Activated naive CD8-positive, alpha-beta T cell treated with anti-CD3 and anti-CD28 coated beads, Interleukin-2, amount 50 U/mL, for 16 hours (primary cell): ENCODE results near the gene P3H2.
"Not testable (repeated sequence)": the region's sequence is repeated elsewhere in the genome, so short reads cannot be mapped to it uniquely, and the experiment has no call there.

Source experiments
- DNase-seq: peaks from one replicate; pipeline ENCODE4 v3.0.0-alpha.2; 2020; ENCODE audit warnings: low read depth, low spot score

P3H2 gene

DNA sequence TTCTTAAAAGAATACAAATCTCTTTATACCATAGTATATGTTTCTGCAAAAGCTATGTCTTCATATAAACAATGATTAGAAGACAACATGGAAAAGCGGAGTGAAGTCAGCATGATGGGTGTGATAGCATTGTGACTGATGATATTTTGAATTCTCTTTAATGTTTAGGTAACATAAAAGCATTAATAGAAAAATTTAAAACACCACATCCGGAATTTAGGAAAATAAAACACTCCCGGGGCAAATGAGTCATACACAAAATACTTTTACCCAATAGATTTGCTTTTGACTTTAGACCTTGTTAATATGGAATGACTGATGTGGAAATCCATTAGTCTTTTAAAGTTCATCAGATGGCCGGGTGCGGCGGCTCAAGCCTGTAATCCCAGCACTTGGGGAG, 134.7 kb downstream of the P3H2 start:
- no peak for DNase-seq

DNA sequence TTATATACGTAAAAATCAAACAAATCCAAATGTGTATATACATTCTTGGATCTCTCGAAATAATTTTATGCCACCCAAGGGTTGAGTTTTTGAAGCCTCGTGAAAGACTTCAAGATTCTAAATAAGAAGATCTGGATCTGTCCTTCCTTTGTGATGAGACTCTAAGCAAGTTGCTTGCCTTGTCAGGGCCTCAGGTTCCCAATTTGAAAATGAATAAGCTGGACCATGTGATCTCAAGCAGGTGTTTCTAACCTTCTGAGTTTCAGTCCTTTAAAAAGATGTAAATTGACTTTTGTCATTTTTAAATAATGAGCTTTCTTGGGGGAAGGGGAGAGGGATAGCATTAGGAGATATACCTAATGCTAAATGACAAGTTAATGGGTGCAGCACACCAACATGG, 137.1 kb downstream of the P3H2 start:
- no peak for DNase-seq

DNA sequence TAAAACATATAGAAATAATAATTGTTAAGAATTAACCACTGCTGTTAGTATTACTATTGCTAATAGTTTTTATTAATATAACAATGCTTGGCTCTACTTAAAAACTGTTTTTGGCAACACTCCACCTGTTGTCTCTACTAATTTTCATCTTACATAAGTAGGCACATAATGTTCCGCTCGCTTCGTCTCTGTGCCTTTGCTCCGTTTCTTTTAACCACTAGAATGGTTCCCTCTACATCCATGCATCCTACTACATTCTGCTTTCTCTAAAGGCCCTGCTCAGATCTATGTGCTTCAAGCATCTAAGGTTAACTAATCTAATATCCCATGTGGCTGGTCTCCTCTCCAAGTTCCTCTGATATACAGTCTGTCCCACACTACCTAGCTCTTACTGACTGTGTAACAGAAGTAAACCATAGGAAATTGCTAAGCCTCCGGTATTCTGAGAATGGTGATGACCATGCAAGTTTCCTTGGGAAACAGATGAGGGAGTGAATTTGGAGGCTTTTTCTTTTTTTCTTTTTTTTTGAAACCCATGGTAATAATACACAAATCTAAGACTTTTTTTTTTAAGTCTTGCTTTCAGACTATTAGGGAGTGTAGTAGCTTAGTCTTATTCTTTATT, 138.3 kb downstream of the P3H2 start:
- no peak for DNase-seq

DNA sequence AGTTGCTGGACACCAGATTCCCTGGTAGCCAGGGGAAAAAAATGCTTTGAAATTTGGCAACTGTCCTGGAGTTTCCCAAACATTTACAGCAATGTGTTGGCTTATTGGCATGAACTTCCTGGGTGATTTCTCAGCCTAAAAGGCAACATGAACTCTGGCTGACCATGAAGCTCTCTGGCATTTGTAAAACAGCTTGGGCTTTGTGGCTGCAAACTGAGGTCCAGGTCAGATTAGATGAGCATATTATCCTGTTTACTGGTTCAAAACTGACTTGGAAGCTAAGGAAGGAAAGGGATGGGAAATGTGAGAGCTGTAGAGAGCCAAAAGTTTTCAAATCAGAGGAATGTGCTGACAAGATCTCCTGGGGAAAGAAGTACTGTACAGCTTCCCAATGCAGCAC, 139.0 kb downstream of the P3H2 start:
- DNase-seq: no peak

DNA sequence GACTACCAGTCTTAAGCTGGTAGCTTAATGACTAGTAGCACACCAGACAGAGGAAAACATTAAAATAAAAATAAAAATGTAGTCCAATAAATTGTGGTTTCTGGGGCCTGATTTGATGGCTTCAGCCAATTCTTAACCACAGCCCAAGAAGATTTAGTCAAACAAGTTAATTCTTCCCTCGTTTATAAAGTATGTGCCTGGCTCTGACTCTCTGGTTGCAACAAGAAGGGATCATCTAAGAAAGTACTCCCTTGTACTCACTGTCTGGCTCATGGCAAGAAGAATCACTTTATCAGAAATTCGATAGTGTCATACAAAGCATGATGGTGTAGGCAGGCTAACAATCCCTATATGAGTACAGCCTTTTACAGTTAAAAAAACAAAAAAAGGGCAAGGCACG, 141.9 kb downstream of the P3H2 start:
- DNase-seq: no peak

DNA sequence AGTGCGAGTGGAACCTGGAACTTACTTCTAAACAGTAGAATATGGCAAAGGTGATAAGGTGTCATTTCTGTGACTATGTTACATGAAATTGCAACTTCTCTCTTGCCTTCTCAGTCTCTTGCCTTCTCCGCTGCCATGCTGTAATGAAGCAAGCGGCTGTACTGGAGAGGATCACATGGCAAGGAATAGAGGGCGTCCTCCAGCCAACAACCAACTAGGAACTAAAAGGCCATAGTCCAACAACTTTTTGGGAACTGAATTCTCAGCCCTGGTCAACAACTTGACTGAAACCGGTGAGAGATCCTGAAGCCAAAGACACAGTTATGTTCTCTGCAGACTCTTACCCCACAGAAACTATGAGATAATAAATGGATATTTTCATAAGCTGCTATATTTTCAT, 143.5 kb downstream of the P3H2 start:
- no peak for DNase-seq

DNA sequence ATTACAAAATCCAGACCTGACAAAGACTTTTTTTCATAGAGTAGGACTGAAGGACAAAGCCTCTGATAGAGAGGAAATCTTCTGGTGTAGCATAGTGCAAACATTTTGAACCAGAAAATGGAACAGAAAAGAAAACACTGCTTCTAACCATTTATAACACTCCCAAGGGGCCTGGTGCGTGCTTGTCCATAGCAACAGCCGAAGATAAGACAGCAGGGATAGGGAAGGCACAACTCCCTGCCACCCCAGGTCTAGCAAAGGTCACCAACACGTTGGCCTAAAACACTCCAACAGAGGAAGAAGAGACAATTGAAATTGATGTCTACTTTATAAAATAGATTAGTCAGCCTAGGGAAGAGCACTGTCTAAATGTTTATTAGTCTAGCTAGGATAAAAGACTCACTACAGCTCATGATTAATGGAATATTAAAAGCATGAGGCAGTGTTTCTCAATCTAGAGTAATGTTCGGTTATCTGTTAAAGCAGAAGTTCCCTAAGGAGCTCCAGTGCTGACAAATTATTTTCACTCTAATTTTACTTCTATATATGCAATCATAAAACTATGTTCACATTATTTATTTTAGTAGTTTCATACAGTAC, 145.2 kb downstream of the P3H2 start:
- DNase-seq: no peak

DNA sequence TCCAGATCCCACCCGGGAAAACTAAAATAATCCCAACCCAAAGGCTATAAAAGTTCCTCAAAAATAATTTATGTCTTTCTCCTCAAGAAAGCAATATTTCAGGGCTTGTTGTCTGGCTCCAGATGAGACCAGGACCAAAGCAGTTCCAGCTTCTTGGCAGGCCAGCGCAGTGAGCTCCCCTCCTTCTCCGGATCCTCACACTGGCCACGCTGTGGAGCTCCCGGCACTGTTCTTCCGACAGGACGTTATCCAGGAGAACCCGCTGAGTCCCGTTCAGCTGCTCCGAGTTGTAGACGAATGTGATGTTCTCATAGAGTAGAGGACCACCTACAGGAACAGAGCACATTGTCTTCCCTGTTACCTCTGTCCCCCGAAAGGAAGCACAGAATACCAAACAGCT, 146.3 kb downstream of the P3H2 start:
- no peak for DNase-seq

DNA sequence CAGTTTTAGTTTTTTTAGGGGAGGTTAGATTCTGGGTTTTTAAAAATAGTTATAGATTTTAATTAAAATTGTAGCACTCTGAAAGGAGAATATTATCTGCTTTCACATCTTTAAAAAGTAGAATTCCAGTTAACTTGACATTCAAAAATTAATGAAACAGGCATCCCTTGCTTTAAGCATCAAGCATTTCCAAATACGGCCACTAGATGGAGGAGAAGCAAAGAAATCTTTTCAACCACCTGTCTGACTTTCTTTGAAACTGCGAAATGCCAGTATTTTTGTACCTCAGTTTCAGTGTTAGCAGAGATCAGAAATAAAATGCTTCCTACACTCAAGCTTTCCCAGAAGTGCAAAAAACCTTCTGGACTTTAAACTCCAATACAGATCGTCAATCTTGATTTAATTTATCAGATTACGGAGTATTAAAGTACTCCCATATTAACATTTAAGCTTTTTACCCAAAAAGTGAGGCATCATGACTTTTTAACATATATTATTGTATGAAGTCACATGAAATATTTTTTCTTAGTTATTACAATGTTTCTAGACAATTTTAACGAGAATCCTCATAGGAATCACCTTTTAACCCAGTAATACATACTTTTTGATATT, 153.3 kb downstream of the P3H2 start:
- DNase-seq: no peak

DNA sequence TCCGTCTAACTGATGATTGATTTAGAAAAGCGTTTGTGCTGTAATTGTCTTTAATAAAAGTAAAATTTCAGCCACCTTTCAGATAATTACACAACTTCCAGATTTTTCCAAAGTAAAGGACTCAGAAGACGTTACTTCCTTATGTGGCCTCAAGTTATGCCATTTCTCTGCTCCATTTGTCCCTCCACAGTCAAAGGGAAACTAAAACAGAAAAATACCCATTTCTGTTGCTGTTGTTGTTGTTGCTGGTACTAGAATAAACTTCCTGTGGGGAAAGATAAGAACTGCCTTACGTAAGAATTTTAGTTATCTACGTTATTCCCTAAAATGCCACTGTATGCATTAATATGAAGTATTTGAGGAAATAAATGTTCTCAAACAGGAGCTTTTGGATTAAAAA, 153.9 kb downstream of the P3H2 start:
- DNase-seq: no peak

DNA sequence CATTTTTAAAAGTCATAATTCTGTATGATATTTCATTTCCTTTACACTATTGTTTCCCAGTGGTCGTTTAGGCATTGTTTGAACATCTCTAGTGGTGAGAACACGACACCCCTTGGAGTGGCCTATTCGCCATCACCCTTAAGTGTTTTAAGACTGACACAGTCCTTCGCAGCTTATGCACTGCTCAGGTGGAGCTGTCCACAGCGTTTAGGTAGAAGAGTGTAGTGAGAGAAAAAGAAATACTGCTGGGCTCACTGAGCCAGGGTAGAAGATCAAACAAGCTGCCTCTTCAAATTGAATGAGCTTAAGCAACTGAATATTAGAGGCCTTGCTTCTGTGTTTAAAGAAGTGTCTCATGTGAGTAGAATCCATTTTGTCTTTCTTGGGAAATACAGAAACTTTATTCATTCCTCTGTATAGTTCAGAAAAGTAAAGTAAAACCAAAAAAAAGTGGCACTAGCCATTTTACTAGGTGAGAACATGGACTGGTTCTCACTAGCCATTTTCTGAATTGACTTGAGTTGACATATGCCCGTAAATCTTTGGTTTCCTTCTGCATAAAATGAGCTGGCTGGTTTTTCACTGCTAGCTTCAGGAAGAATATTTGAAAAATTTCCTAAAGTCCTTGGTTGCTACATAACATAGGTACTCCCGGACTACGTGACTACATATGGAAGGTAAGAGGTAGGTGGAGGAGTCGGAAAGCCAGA, 155.9 kb downstream of the P3H2 start:
- no peak for DNase-seq

DNA sequence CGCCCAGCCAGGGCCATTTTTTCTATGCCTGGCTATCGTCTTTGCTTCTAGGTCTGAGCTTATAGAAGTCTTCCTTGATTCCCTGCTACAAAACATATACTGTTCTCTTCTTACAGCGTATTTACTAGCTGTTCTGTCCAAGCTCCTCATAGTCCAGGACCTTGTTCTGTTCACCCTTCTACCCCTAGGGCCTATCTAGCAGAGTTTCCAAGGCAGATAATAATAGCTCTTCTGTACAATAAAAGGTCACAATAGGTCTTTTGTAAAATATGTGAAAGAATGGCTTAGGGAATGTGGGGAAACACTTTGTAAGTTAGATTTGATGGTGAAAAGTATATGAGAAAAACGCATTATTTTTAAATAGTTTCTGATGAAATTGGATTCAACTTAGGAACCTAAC, 158.2 kb downstream of the P3H2 start:
- DNase-seq: no peak

DNA sequence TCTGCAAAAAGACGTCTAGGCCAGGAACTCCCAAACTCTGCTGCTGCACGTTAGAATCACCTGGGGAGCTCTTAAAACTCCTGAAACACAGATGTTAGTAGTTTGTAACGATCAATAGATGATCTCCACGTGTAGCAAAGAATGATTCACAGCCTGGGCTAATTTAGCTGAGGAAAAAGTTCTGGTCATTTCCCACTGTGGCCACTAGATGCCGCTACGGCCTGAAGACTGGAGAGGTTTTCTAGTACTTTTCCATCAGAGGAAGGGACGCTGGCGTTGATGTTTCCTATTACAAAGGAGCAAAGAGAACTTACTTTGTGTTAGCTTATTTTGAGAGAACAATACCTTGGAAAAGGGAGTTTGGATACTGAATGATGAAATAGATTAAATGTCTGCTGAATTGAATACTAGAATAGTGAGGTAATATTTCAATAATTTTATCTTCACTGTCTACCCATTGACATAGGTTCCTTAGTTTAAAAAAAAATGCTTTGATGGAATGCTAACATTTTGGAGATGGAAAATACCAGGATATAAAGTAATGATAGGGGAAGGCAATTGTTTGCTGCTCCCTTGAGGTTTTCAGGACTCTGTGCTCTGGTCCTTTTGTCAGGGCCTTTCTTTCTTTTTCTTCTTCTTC, 159.1 kb downstream of the P3H2 start:
- peak; percentile 35 for DNase-seq

DNA sequence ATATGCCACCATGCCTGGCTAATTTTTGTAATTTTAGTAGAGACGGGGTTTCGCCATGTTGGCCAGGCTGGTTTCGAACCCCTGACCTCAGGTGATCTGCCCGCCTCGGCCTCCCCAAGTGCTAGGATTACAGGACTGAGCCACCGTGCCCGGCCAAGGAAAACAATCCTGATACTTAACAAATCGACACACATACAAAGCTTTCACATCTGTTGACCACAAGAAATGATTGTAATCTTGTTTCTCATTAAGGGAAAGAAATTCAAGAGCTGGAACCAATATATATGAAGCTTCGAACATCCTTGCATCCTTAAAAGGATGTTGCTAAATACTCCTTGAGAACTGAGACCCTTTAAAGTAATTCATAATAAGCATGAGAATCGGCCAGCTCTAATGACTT, 159.6 kb downstream of the P3H2 start:
- not testable (repeated sequence) for DNase-seq

DNA sequence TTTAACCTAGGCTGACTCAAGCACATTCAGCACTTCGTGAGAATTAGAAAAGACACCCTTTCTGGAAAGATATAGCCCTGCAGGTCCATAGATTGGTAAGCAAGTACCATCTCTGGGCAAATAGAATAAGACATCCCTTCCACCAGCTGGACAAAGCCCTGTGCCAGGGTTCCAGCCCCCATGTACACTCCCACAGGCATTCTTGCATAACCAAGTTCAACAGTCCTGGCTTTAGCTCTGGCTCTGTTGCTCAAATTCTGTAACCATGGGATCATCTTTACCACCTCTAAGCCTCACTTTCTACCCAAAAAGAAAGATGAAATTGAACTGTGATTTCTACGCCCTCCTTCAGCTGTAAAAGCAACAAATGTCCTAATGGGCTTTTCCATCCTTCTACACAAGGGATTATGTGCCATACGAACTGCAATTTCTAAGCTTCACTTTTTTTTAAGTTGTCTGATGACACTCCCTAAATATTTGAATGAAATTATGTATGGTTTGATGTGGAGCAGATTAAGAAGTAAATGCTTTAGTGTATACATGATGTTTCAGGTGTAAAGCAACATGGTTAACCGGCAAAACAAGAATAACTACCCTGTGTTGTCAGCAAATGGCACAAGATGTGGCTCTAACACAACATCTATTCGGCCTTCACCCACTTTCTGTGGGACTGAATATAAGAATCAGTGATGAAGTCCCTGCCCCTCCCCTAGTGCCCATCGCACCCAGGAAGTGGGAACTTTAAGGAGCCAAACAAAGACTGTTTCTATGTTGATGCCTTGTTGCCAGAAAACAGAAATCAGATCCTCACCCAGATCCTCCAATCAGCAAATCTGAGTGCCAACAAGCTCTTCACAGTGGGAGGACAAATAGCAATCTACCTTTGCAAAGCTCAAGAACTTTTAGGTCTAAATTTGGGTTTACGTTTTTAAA, 165.7 kb downstream of the P3H2 start:
- no peak for DNase-seq

DNA sequence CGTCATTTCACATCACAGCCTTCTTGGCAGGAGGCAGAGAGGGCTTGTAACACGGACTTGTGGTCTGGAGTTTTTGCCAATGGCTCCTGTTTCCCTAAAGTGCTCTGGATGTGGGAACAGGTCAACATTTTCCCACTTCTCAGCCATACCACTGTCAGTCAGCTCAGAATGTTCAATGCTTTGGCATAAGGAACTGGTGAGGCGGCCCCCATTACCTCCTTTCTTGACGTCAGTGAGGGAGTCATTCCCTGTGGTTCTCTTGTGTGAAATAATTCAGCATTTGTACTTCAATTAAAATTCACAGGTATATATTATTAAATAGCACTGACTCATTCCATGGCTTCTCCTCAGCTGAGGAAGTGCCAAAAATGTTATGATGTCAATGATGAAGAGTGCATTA, 167.1 kb downstream of the P3H2 start:
- DNase-seq: no peak

DNA sequence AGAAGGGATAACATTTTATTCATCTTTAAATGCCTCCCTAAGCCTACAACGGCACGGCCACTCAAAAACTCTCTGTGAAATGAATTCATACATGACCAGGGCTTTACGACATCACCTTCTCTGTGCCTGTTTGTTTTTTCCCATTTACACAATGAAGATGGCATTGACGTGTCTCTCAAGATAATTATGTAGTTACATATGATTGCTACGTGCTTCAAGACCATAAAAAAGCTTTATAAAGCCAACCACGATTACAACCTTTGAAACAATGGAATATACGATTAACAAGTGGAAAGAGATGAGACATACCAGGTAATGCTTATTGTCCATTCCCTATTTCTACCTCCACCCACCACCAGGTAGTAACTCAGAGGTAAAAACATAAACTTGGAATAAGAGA, 168.4 kb downstream of the P3H2 start:
- no peak for DNase-seq

DNA sequence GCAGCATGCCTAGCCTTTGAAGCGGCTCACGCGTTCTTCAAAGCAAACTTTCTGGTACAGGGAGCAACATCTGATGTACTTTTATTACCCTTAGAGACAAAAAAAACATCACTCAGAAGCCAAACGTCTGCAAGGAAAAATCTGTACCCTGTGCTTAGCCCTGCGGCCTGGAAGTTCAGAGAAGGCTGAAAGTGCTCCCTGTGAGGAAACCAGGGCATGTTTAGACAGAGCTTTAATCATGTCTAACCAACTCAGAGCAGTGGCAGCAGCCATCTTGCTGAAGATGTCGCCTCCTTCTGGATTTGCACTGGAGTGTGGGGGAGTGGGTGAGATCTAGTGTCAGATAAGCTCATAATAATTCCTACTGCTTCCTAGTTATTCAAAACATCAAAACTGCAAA, 170.4 kb downstream of the P3H2 start:
- no peak for DNase-seq

DNA sequence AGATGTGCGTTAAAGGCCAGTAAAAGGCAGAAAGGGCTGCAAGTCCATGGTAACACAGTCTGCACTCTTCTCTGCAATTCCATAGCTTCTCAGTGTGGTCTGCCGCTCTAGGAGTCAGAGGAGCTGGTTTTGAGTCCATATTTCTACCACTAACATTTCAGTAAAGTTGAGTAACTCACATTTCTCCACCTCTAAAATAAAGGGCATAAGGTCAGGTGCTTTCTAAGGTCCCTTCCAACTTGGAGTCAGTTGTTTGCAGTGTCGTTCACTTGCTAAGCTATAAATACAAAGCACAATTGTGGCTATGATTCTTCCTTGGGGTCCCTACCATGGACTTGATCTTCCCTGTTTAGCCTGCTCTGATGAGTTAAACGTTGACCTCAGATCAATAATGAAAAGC, 171.1 kb downstream of the P3H2 start:
- no peak for DNase-seq

DNA sequence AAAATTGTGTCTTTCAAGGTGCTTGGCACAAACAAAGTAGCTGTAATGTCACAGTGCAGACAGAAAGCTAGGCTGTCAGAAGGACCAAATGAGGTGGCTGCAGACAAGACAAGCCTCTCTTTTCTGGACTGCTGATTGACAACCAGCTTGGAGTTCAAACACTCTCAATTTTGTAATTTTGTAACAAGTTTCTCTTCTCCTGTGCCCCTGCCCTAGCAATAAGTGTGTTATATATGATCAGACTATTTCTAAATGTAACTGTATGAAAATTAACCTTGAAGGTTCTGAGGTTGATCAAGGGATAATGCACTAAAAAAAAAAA, 172.0 kb downstream of the P3H2 start:
- no peak for DNase-seq

DNA sequence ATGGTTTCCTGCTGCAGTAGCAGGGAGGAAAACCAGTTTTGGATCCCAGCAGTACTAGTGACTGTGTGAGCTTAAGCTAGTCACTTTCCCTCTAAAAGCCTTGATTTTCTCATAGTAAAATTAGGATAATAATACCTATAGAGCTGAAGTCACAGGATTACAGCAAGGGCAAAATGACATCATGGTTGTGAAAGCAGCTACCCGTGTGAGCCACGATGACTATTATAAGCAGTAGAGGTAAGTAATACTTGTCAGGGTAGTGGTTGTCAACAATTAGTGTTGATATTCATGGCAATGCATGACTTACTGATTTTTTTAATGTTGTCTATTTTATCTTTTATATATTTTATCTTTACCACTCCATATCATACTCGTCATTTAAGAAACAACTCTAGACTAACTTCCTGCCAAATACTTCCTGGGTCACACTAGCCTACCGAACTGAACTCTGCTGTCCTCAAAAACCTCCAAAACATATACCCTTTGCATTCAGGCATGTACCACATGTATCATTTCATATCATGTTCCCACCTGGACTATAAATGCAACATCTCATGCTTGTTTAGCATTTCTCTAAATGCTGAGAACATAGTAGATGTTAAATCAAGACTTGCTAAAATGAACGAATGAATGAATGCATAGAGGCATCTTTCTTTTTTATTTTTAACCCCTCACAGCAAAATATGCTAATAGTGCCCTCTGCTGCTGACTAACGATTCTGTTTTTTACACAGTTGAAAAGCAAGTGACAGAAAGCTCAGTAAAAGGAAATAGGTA, 172.6 kb downstream of the P3H2 start:
- no peak for DNase-seq
